ENCODE measurements around the gene SPSB2.
"Not testable (repeated sequence)": the region's sequence is repeated elsewhere in the genome, so short reads cannot be mapped to it uniquely, and the experiment has no call there.

- TF ChIP-seq CTCF, POLR2A (IDR thresholded peaks at IDR 0.05): not testable (repeated sequence)
These were observed 2.8 kb downstream of the SPSB2 start for GRCh38 chr12:6870304-6870703.
